H1 (cell line): ENCODE data around the gene AOPEP. TPM values are rescaled to one million over a fixed set of nuclear protein-coding genes. Genes with fewer than 3 reads are reported as not detected.
A peak's percentile ranks its signal among the peaks of the same experiment; 100 is the strongest.

Source experiments
- CTCF ChIA-PET: fragments of 300-600 bp; sonication (Branson Sonifier 250); formaldehyde crosslinking; loops from one replicate; lab custom pipeline; 2021; ENCODE audit not compliant: partially characterized antibody; lab: Charles Lee
- POLR2A ChIA-PET: fragments of 300-600 bp; sonication (Branson Sonifier 250); formaldehyde crosslinking; loops from one replicate; lab custom pipeline; 2021; ENCODE audit warnings: inconsistent platforms; ENCODE audit not compliant: partially characterized antibody; lab: Charles Lee
- DNase-seq, 2 experiments: peaks; one replicate each; pipeline versions ENCODE4 v3.0.0 to v3.0.0-alpha.2; 2010 to 2022; ENCODE audit warnings: low spot score in 2 of 2, low read depth in 1 of 2, mixed read lengths in 1 of 2
- FAIRE-seq: peaks from 2 replicates; lab custom pipeline; 2011; peaks lifted over from hg19 to GRCh38; lab: Jason Lieb, UNC
- H2AFZ ChIP-seq: 2 replicates; pipeline ENCODE4 v1.8.1; 2012; ENCODE audit warnings: low read length, inconsistent platforms
- H2AK5ac ChIP-seq: 2 replicates; pipeline ENCODE4 v1.6.1; 2013; ENCODE audit warnings: low read depth, low read length
- H2BK120ac ChIP-seq: replicated peaks from 2 replicates; pipeline ENCODE3; 2013; ENCODE audit warnings: low read depth, low read length, inconsistent platforms
- H2BK12ac ChIP-seq: 2 replicates; pipeline ENCODE4 v1.6.1; 2013; ENCODE audit warnings: low read depth, low read length
- H2BK15ac ChIP-seq: 2 replicates; pipeline ENCODE4 v1.6.1; 2013; ENCODE audit warnings: low read length
- H2BK20ac ChIP-seq: 2 replicates; pipeline ENCODE4 v1.6.1; 2013; ENCODE audit warnings: low read length
- H2BK5ac ChIP-seq: 2 replicates; pipeline ENCODE4 v1.6.1; 2013; ENCODE audit warnings: low read depth, low read length
- H3K14ac ChIP-seq: 2 replicates; pipeline ENCODE4 v1.6.1; 2013; ENCODE audit warnings: inconsistent platforms; ENCODE audit not compliant: insufficient read length
- H3K18ac ChIP-seq: 2 replicates; pipeline ENCODE4 v1.6.1; 2013; ENCODE audit warnings: low read length; ENCODE audit errors: extremely low read depth
- H3K23ac ChIP-seq: 2 replicates; pipeline ENCODE4 v1.6.1; 2013; ENCODE audit warnings: inconsistent platforms; ENCODE audit not compliant: insufficient read length
- H3K23me2 ChIP-seq: 2 replicates; pipeline ENCODE4 v1.6.1; 2013; ENCODE audit warnings: low read depth, low read length
- H3K27ac ChIP-seq: 2 replicates; pipeline ENCODE4 v1.6.1; 2011; ENCODE audit warnings: low read depth, low read length, inconsistent platforms
- H3K27me3 ChIP-seq, 4 experiments: replicated peaks in 1 of 4; 1 replicate in 1 of 4; 2 replicates in 3 of 4; pipeline versions ENCODE4 v1.6.1 to v1.8.1; 2011 to 2013; ENCODE audit warnings: low read length in 3 of 4, mild to moderate bottlenecking in 3 of 4, inconsistent platforms in 2 of 4, mixed read lengths in 2 of 4, moderate library complexity in 1 of 4; ENCODE audit not compliant: control insufficient read depth in 3 of 4, insufficient read depth in 3 of 4; ENCODE audit errors: extremely low read depth in 1 of 4
- H3K36me3 ChIP-seq, 4 experiments: 2 replicates each; pipeline versions ENCODE4 v1.6.1 to v1.8.1; 2011 to 2013; ENCODE audit warnings: mild to moderate bottlenecking in 4 of 4, low read length in 3 of 4, moderate library complexity in 2 of 4, control low read depth in 1 of 4, inconsistent platforms in 1 of 4; ENCODE audit not compliant: insufficient read depth in 4 of 4, control insufficient read depth in 2 of 4
- H3K4ac ChIP-seq: replicated peaks from 2 replicates; pipeline ENCODE3; 2013; ENCODE audit warnings: low read length, low read depth, mixed read lengths, inconsistent platforms; ENCODE audit not compliant: insufficient read length
- H3K4me1 ChIP-seq, 4 experiments: replicated peaks in 1 of 4; 1 replicate in 1 of 4; 2 replicates in 3 of 4; pipeline versions ENCODE4 v1.6.1 to v1.8.1; 2011 to 2013; ENCODE audit warnings: low read length in 3 of 4, inconsistent platforms in 2 of 4, mixed read lengths in 1 of 4; ENCODE audit not compliant: insufficient read depth in 4 of 4, control insufficient read depth in 3 of 4
- H3K4me2 ChIP-seq, 2 experiments: 2 replicates each; pipeline versions ENCODE4 v1.6.1 to v1.8.1; 2011 to 2013; ENCODE audit warnings: low read depth in 2 of 2, low read length in 2 of 2, control low read depth in 1 of 2, inconsistent platforms in 1 of 2, mild to moderate bottlenecking in 1 of 2; ENCODE audit not compliant: insufficient read depth in 1 of 2
- H3K4me3 ChIP-seq, 4 experiments: fragments of 200-600, 300-600 bp in 1 of 4; sonication (generic), shearing (Covaris generic), sonication (Bioruptor Twin) in 1 of 4; 2 replicates each; pipeline versions ENCODE4 v1.5.1 to v1.8.1; 2011 to 2016; ENCODE audit warnings: low read length in 4 of 4, low read depth in 3 of 4, control low read depth in 2 of 4, inconsistent platforms in 2 of 4, mild to moderate bottlenecking in 2 of 4, mixed read lengths in 1 of 4, moderate library complexity in 1 of 4; ENCODE audit not compliant: insufficient read depth in 2 of 4; ENCODE audit errors: extremely low read depth in 1 of 4
- H3K56ac ChIP-seq: replicated peaks from 2 replicates; pipeline ENCODE3; 2013; ENCODE audit warnings: low read depth, mild to moderate bottlenecking, mixed read lengths, low read length, inconsistent platforms; ENCODE audit not compliant: insufficient read length
- H3K79me1 ChIP-seq: 2 replicates; pipeline ENCODE4 v1.6.1; 2013; ENCODE audit warnings: low read depth, low read length, control low read depth
- H3K79me2 ChIP-seq, 2 experiments: 2 replicates each; pipeline versions ENCODE4 v1.6.1 to v1.8.1; 2012 to 2013; ENCODE audit warnings: low read length in 2 of 2, mild to moderate bottlenecking in 2 of 2, inconsistent platforms in 1 of 2; ENCODE audit not compliant: insufficient read depth in 2 of 2, control insufficient read depth in 1 of 2
- H3K9ac ChIP-seq, 4 experiments: replicated peaks in 1 of 4; 1 replicate in 1 of 4; 2 replicates in 3 of 4; pipeline versions ENCODE4 v1.6.1 to v1.8.1; 2011 to 2013; ENCODE audit warnings: low read depth in 3 of 4, low read length in 3 of 4, control low read depth in 2 of 4, mild to moderate bottlenecking in 2 of 4, moderate library complexity in 2 of 4, inconsistent platforms in 1 of 4; ENCODE audit errors: extremely low read depth in 1 of 4
- H3K9me3 ChIP-seq, 2 experiments: 2 replicates each; pipeline versions ENCODE4 v1.6.1 to v1.8.1; 2012 to 2013; ENCODE audit warnings: mild to moderate bottlenecking in 2 of 2, moderate library complexity in 2 of 2, control low read depth in 1 of 2, inconsistent platforms in 1 of 2, low read depth in 1 of 2, low read length in 1 of 2, mixed read lengths in 1 of 2; ENCODE audit not compliant: insufficient read depth in 2 of 2
- H4K20me1 ChIP-seq, 2 experiments: replicated peaks in 1 of 2; 2 replicates each; pipeline versions ENCODE3 to v1.8.1; 2011 to 2013; ENCODE audit warnings: inconsistent platforms in 2 of 2, low read length in 2 of 2, mild to moderate bottlenecking in 1 of 2; ENCODE audit not compliant: insufficient read depth in 2 of 2, control insufficient read depth in 1 of 2
- H4K5ac ChIP-seq: 2 replicates; pipeline ENCODE4 v1.6.1; 2013; ENCODE audit warnings: low read length, low read depth, mixed read lengths, inconsistent platforms; ENCODE audit not compliant: insufficient read length
- H4K8ac ChIP-seq: 2 replicates; pipeline ENCODE4 v1.8.0; 2013; ENCODE audit warnings: mild to moderate bottlenecking, moderate library complexity, low read length, inconsistent platforms; ENCODE audit not compliant: insufficient read depth; ENCODE audit errors: extremely low read depth
- H4K91ac ChIP-seq: replicated peaks from 2 replicates; pipeline ENCODE3; 2013; ENCODE audit warnings: low read length, mixed read lengths, inconsistent platforms; ENCODE audit not compliant: insufficient read length
- CBX8 ChIP-seq: fragments of 300-800, 300-1000 bp; sonication (generic); IDR thresholded peaks from 2 replicates; pipeline ENCODE4 v1.7.1; 2016; ENCODE audit warnings: low read depth, low read length, borderline replicate concordance
- MAFK ChIP-seq: IDR thresholded peaks from 2 replicates; pipeline ENCODE4 v1.6.1; 2012; ENCODE audit warnings: low read depth, mild to moderate bottlenecking, improper control_type of control experiment, low read length
- RNF2 ChIP-seq: fragments of 200-900, 300-1000 bp; sonication (generic); IDR thresholded peaks from 2 replicates; pipeline ENCODE4 v1.7.1; 2016; ENCODE audit warnings: borderline replicate concordance, low read depth, mild to moderate bottlenecking, antibody characterized with exemption, low read length; ENCODE audit not compliant: poor library complexity, severe bottlenecking; ENCODE audit errors: missing control alignments
- RXRA ChIP-seq: IDR thresholded peaks from 2 replicates; pipeline ENCODE4 v1.6.1; 2011; ENCODE audit warnings: low read depth, mild to moderate bottlenecking, low read length, moderate library complexity; ENCODE audit not compliant: insufficient read depth
- SIRT6 ChIP-seq: IDR thresholded peaks from one replicate; pipeline ENCODE4 v1.7.1; 2012; ENCODE audit warnings: low read length, inconsistent platforms
- WGBS, 2 experiments: shearing (Covaris generic) in 1 of 2; methylation state at CpG; one replicate each; pipeline versions ENCODE4 v1.1.6 to v1.1.7; 2013 to 2015; ENCODE audit warnings: low lambda C conversion rate in 2 of 2, mixed read lengths in 2 of 2, inconsistent platforms in 1 of 2, low coverage in 1 of 2, missing lambda C conversion rate in 1 of 2; ENCODE audit not compliant: insufficient replicate concordance in 2 of 2, insufficient coverage in 1 of 2, insufficient read length in 1 of 2; ENCODE audit errors: extremely low coverage in 1 of 2, missing lambda C conversion rate in 1 of 2; 5-methylcytosine and 5-hydroxymethylcytosine counted together
- polyA plus RNA-seq, 7 experiments: library from polyadenylated mRNA; depleted of rRNA in 3 of 7; stranded (reverse) in 5 of 7; unstranded in 2 of 7; fragments of >200 nt in 5 of 7; fragments of 200-250 nt in 2 of 7; gene quantifications; 1 replicate in 5 of 7; 2 replicates in 1 of 7; 4 replicates in 1 of 7; pipeline versions ENCODE4 v1.2.1 to v1.2.3, GENCODE V29; 2011 to 2013; ENCODE audit warnings: missing spikeins in 2 of 7, mixed read lengths in 2 of 7
- total RNA-seq: library from RNA; stranded (reverse); fragmentation: NEBNext Ultra II Directional; extraction: Animal tissue kit (Norgen Biotek cat#: 25700); gene quantifications from 2 replicates; pipeline ENCODE4 v1.2.1, GENCODE V29; 2021
- TF ChIP-seq, protein P1 (sequence below), 3 experiments: IDR thresholded peaks; 1 replicate in 2 of 3; 2 replicates in 1 of 3; pipeline versions ENCODE4 v1.5.1 to v1.6.1; 2011; ENCODE audit warnings: low read length in 3 of 3, mild to moderate bottlenecking in 3 of 3, inconsistent platforms in 2 of 3, low read depth in 1 of 3, moderate library complexity in 1 of 3; ENCODE audit not compliant: insufficient read depth in 1 of 3; ENCODE audit errors: control extremely low read depth in 1 of 3

AOPEP gene
- total and polyA plus RNA-seq, 2 of the 8 experiments (the other 6 are each of a cell fraction or from before 2014, with no cell fraction given), result 6.1 to 14.3 TPM

DNA sequence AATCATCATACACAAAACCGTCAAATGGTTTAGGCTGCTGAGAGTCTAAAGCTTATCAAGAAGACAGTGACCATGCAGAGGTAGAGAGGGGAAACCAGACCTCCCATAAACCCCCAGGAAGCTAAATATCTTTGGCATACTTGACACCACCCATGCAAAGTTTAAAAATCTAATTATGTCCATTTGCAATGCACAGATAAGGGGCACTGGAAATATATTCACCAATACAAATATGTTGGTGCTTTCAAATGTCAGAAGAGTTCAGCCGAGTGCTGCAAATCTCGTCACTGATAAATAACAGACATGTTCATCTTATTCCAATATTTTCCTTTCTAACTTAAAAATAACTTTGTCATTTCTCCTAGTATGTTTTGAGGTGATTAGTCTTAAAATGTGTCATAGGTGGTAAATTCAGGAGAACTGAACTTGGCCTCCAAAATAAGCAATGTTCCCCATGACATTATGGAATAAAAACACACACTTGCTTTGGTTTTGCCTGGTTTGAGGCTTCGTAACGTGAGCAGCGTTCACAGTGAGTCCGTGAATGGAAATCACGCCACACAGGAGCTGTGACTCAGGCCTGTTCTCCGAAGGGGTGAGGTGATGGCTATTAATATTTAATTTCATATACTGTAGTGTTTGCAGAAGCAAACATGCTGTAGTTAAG, 182.2 kb downstream of the AOPEP start:
- 86% methylated on average over 9 of the region's 9 CpGs; no CpG with 5 or more reads in 1 of the 2 experiments for WGBS, 2 experiments
- POLR2A ChIA-PET, result no interaction called here

More for the DNA sequence above, 182.2 kb downstream of the AOPEP start:
- Histone ChIP-seq H3K79me1 (peaks cover 5% of the 10 kb centered on the region), H3K56ac (no peak overlapping the region), H2BK12ac (no peak overlapping the region), H4K91ac (no peak overlapping the region), H3K27me3 (no peaks in the 10 kb centered on the region), H3K23me2 (no peaks in the 10 kb centered on the region), H3K18ac (no peak overlapping the region), H3K36me3 (no peaks in the 10 kb centered on the region), H3K9me3 (no peaks in the 10 kb centered on the region), H4K20me1 (no peaks in the 10 kb centered on the region), H2BK5ac (no peak overlapping the region), H3K14ac (no peak overlapping the region), H2AK5ac (no peak overlapping the region), H3K27ac (no peak overlapping the region), H3K9ac (no peak overlapping the region), H3K4me1 (peaks cover 11 to 22% (median 14%) of the 10 kb centered on the region in 4 experiments), H2BK120ac (no peak overlapping the region), H3K4ac (no peak overlapping the region), H2BK15ac (no peak overlapping the region), H4K8ac (no peak overlapping the region), H3K4me3 (no peak overlapping the region), H3K79me2 (no peaks in the 10 kb centered on the region), H2AFZ (no peak overlapping the region), H3K4me2 (no peak overlapping the region), H3K23ac (no peak overlapping the region), H4K5ac (no peak overlapping the region), H2BK20ac (no peak overlapping the region)
- DNase-seq (peak in 1 of 2 experiments; percentile 14), FAIRE-seq (no peak)
- TF ChIP-seq SIRT6 (no peak), RXRA (no peak), MAFK (no peak), RNF2 (no peak), CBX8 (no peak)
- TF ChIP-seq, protein P1, sequence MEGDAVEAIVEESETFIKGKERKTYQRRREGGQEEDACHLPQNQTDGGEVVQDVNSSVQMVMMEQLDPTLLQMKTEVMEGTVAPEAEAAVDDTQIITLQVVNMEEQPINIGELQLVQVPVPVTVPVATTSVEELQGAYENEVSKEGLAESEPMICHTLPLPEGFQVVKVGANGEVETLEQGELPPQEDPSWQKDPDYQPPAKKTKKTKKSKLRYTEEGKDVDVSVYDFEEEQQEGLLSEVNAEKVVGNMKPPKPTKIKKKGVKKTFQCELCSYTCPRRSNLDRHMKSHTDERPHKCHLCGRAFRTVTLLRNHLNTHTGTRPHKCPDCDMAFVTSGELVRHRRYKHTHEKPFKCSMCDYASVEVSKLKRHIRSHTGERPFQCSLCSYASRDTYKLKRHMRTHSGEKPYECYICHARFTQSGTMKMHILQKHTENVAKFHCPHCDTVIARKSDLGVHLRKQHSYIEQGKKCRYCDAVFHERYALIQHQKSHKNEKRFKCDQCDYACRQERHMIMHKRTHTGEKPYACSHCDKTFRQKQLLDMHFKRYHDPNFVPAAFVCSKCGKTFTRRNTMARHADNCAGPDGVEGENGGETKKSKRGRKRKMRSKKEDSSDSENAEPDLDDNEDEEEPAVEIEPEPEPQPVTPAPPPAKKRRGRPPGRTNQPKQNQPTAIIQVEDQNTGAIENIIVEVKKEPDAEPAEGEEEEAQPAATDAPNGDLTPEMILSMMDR (IDR thresholded peaks at IDR 0.05; ENCODE audit: control extremely low read depth in 1 of 3, insufficient read depth in 1 of 3, low read depth in 1 of 3, low read length in 3 of 3), result no peak
- CTCF ChIA-PET, result interaction anchor here (0.8 to 1.2 kb wide), 2 partner anchors 72 to 223 kb away, joined by 3 to 4 read pairs; no protein-coding TSS in a partner anchor
